ENCODE measurements around the gene ARFGAP3. TPM values are rescaled to one million over a fixed set of nuclear protein-coding genes. Genes with fewer than 3 reads are reported as not detected.
A peak's percentile ranks its signal among the peaks of the same experiment; 100 is the strongest.

Gene ARFGAP3
- total RNA-seq, 1 experiment from 2014 or later: 37.8 TPM

DNA sequence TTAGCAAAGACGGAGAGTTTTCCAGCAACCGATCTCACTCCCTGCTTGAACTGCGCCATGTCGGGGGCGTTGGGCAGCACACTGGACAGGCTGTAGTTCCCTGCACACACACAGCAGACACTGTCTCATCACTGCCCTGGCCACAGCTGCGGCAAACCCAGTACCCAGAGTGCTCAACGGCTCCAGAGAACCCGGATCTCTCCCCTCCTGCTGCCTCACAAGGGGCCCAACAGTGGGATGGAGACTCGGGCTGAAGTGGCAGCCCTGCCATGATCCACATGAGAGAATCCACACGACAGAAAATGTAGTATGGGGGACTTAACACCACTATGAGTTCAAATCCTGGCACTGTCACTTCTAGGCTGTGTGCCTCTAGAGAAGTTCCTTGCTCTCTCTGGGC lies 58.0 kb downstream of the ARFGAP3 start:
- Mint-ChIP-seq H3K27ac (ENCODE audit: unreplicated experiment) (no peak overlapping the region), H3K9me3 (ENCODE audit: low read depth, unreplicated experiment) (no peaks in the 10 kb centered on the region), H3K36me3 (ENCODE audit: insufficient read depth, unreplicated experiment) (peaks cover 37% of the 10 kb centered on the region), H3K27me3 (ENCODE audit: unreplicated experiment) (no peaks in the 10 kb centered on the region), H3K4me1 (ENCODE audit: low read depth, unreplicated experiment) (no peaks in the 10 kb centered on the region), H3K4me3 (ENCODE audit: low read depth, unreplicated experiment) (no peak overlapping the region)
- TF ChIP-seq, protein P1, sequence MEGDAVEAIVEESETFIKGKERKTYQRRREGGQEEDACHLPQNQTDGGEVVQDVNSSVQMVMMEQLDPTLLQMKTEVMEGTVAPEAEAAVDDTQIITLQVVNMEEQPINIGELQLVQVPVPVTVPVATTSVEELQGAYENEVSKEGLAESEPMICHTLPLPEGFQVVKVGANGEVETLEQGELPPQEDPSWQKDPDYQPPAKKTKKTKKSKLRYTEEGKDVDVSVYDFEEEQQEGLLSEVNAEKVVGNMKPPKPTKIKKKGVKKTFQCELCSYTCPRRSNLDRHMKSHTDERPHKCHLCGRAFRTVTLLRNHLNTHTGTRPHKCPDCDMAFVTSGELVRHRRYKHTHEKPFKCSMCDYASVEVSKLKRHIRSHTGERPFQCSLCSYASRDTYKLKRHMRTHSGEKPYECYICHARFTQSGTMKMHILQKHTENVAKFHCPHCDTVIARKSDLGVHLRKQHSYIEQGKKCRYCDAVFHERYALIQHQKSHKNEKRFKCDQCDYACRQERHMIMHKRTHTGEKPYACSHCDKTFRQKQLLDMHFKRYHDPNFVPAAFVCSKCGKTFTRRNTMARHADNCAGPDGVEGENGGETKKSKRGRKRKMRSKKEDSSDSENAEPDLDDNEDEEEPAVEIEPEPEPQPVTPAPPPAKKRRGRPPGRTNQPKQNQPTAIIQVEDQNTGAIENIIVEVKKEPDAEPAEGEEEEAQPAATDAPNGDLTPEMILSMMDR (IDR thresholded peaks at IDR 0.05; ENCODE audit: unreplicated experiment): no peak
- no TSS peak for BruUV-seq (replicated peaks)
- DNase-seq: no peak
- CTCF ChIA-PET: no interaction called here
- intact Hi-C loops (cut with micrococcal nuclease; ENCODE audit: unreplicated experiment): no loop called here

DNA sequence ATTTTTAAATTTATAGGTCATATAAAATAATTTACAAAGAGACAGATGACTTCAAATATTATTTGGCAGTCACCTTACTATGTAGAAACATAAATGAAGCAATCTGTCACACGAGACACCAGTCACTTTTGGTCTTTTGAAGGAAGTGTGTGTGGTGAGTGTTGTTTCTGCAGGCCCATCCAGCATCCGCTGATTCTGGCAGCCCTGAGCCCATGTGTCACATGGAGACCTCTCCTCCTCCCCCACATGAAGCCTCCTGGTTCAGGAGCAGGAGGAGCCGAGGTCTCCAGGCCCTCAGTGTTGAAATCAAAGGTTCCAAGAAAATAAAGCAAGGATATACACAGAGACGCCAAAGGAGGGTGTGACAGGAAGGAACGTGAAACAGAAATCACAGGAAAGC lies 60.1 kb downstream of the ARFGAP3 start:
- no peaks in the 10 kb centered on the region for H3K9me3 Mint-ChIP-seq (ENCODE audit: low read depth, unreplicated experiment)
- no peak overlapping the region for H3K4me3 Mint-ChIP-seq (ENCODE audit: low read depth, unreplicated experiment)
- no peak overlapping the region for H3K27ac Mint-ChIP-seq (ENCODE audit: unreplicated experiment)
- intact Hi-C loops (cut with micrococcal nuclease; ENCODE audit: unreplicated experiment): no loop called here
- TSS peak; percentile 58 for BruUV-seq (replicated peaks)
- no peak for DNase-seq
- H3K4me1 Mint-ChIP-seq (ENCODE audit: low read depth, unreplicated experiment): no peaks in the 10 kb centered on the region
- no peaks in the 10 kb centered on the region for H3K27me3 Mint-ChIP-seq (ENCODE audit: unreplicated experiment)
- CTCF ChIA-PET: no interaction called here
- TF ChIP-seq, protein P1 (IDR thresholded peaks at IDR 0.05; ENCODE audit: unreplicated experiment): no peak
- H3K36me3 Mint-ChIP-seq (ENCODE audit: insufficient read depth, unreplicated experiment): peaks cover 44% of the 10 kb centered on the region

DNA sequence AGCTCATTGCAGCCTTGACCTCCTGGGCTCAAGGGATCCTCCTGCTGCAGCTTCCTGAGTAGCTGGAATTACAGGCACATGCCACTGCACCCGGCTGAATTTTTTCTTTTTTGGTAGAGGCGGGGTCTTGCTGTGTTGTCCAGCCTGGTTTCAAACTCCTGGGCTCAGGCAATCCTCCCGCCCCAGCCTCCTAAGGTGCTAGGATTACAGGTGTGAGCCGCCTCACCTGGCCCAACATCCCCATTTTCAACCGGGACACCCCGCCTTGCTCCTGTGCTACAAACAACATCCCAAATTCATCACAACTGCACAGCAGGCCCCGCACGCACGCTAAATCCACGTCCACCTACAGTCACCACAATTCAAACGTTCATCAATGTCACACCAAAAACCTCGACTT lies 61.0 kb downstream of the ARFGAP3 start:
- H3K27ac Mint-ChIP-seq (ENCODE audit: unreplicated experiment): no peak overlapping the region
- no peak overlapping the region for H3K4me3 Mint-ChIP-seq (ENCODE audit: low read depth, unreplicated experiment)
- no peaks in the 10 kb centered on the region for H3K4me1 Mint-ChIP-seq (ENCODE audit: low read depth, unreplicated experiment)
- no peak for DNase-seq
- H3K36me3 Mint-ChIP-seq (ENCODE audit: insufficient read depth, unreplicated experiment): peaks cover 35% of the 10 kb centered on the region
- H3K27me3 Mint-ChIP-seq (ENCODE audit: unreplicated experiment): no peaks in the 10 kb centered on the region
- no peaks in the 10 kb centered on the region for H3K9me3 Mint-ChIP-seq (ENCODE audit: low read depth, unreplicated experiment)
- intact Hi-C loops (cut with micrococcal nuclease; ENCODE audit: unreplicated experiment): no loop called here
- TF ChIP-seq, protein P1 (IDR thresholded peaks at IDR 0.05; ENCODE audit: unreplicated experiment): no peak
- BruUV-seq (replicated peaks): no TSS peak
- CTCF ChIA-PET: no interaction called here

DNA sequence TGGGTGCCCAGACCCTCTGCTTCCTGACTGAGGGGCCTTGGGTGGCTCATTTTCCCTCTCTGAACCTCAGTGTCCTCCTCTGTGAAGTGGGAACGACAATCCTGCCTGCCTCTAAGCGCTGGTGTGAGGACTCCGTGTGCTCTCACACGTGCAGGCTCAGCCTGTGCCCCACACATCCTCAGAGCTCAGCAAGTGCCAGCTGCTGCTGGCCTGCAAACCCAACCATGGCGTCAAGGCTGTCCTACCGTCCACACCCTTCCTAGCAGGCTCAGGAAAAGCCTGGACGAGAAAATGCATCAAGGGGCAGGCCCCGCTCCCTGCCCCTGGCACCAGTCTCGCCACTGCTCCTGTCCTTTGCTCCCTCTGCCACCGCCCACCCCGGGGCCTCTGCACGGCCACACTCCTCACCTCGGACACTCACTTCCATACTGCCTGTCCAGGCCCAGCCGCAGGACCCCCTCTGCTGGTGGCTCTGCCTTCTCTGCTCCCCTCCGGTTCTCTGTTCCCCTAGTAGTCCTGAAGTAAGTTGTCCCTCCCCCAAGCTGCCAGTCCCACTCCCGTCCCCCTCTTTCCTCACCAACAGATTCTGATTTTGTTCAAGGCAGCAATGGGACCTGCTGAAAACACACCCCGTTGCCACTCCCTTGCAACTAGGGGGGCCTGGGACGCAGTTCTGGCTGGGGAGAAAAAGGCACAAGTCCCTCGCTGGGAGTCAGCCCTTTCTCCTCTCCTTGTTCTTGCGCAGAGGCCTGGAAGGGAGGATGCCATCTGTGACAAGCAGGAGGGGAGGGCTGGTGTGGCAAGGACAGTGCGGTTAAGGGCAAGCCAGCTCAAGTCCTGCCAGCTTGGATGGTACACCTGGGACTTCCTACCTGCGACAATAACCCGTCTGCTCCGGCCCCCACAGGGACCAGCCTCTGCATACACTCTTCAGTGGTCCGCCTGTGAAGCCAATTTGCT lies 62.2 kb downstream of the ARFGAP3 start:
- DNase-seq: no peak
- H3K27me3 Mint-ChIP-seq (ENCODE audit: unreplicated experiment): no peaks in the 10 kb centered on the region
- no peak overlapping the region for H3K4me3 Mint-ChIP-seq (ENCODE audit: low read depth, unreplicated experiment)
- intact Hi-C loops (cut with micrococcal nuclease; ENCODE audit: unreplicated experiment): no loop called here
- H3K36me3 Mint-ChIP-seq (ENCODE audit: insufficient read depth, unreplicated experiment): peaks cover 30% of the 10 kb centered on the region
- no peaks in the 10 kb centered on the region for H3K4me1 Mint-ChIP-seq (ENCODE audit: low read depth, unreplicated experiment)
- no TSS peak for BruUV-seq (replicated peaks)
- no peaks in the 10 kb centered on the region for H3K9me3 Mint-ChIP-seq (ENCODE audit: low read depth, unreplicated experiment)
- CTCF ChIA-PET: no interaction called here
- TF ChIP-seq, protein P1 (IDR thresholded peaks at IDR 0.05; ENCODE audit: unreplicated experiment): no peak
- H3K27ac Mint-ChIP-seq (ENCODE audit: unreplicated experiment): no peak overlapping the region
